HG03025 (cell line): ENCODE results near the gene ITM2A.

Experiments used
- ATAC-seq: cut with Tn5 transposase; IDR thresholded peaks from one replicate; pipeline ENCODE4 v1.9.1; 2021; ENCODE audit warnings: mild to moderate bottlenecking, moderate library complexity; ENCODE audit not compliant: unreplicated experiment, low FRiP score

ITM2A gene

DNA sequence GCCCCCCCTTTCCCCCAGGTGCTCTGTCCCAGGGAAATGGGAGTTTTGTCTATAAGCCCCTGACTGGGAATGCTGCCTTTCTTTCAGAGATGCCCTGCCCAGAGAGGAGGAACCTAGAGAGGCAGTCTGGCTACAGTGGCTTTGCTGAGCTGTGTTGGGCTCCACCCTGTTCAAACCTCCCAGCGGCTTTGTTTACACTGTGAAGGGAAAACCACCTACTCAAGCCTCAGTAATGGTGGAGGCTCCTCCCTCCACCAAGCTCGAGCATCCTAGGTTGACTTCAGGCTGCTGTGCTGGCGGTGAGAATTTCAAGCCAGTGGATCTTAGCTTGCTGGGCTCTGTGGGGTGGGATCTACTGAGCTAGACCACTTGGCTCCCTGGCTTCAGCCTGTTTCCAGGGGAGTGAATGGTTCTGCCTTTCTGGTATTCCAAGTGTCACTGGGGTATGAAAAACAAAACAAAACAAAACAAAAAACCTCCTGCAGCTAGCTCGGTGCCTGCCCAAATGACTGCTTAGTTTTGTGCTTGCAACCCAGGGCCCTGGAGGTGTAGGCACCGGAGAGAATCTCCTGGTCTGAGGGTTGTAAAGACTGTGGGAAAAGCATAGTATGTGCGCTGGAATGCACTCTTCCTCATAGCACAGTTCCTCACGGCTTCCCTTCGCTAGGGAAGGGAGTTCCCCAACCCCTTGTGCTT is 41.7 kb downstream of the ITM2A start:
- ATAC-seq = no peak
